GM19395 (cell line): ENCODE results near the gene ATP9B.

Experiments used
- ATAC-seq: cut with Tn5 transposase; IDR thresholded peaks from one replicate; pipeline ENCODE4 v1.9.1; 2021; ENCODE audit warnings: mild to moderate bottlenecking, moderate library complexity; ENCODE audit not compliant: unreplicated experiment

The ATP9B gene

DNA sequence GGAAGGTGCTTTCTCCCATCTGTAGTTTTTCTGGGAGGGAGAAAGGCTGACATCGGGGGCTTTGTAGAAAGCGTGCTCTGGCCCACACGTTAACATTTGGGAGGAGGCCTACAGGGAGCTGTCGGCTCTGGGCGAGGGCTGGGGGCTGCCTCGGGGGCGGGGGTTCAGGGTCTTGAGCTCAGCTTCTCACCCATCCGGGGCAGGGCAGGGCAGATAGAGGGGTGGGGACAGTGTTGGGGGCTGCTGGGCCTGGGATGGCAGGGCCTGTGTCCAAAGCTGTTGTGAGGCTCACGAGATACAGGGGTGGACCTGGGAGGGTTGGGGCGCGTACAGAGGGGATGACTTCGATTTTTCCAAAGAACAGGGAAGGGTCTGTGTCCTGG is 353.6 kb downstream of the ATP9B start:
- ATAC-seq, result no peak

DNA sequence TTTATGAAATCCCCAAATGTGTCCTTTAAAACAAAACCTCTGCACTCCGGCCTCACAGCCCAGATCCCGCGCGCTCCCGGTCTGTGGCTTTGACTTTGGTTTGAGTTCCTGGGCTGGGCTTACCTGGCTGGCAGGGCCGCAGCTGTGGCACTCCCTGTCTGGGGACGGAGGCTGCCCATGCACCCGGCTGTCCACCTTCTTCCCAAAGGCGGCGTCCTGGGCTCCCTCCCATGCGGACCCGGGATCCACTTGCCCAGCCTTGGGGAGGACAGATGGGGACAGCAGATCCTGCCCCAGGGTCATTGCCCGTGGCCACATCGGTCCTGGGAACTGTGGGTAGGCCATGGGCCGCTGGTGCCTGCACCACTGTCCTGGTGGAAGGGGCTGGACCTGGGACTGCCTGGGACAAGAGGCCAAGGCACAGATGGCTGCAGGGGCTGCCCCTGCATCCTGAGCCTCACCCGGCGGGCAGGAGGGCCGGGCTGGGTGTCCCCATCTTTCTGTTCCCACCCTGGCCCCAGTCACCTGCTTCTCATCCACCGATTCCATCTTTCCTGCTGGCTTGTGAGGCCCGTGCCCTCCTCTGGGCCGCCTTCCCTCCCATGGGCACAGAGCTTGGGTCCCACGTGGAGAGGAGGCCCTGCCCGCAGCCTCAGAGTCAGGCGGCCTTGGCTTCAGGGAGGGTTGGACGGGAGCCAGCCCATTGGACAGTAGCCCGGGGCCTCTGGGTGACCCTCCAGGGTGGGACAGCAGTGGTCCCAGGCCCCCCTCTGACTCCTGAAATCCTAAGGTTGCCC is 354.2 kb downstream of the ATP9B start:
- no peak for ATAC-seq

DNA sequence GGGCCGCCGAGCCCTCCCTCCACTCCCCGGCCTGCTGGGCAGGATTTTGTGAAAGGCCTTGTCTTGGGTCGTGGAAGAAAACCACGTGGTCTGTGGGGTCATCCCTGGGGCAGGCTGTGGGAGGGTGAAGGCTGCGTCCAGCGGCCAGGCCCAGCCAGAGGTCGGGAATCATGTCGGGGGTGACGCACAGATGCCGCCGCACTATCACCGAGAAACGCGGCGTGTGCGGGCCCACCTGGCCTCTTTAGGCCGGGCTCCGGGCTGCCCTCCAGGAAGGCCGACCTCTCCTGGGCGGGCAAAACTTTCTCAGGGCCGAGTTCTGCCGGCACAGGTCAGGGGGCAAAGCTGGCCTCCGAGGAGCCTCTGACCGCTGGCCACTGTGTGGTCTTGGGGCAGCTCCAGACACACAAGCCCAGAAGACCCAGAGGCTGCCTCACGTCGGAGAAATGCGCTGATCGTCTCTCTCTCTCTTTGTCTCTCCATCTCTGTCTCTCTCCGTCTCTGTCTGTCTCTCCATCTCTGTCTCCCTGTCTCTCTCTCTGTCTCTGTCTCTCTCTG is 354.9 kb downstream of the ATP9B start:
- no peak for ATAC-seq

DNA sequence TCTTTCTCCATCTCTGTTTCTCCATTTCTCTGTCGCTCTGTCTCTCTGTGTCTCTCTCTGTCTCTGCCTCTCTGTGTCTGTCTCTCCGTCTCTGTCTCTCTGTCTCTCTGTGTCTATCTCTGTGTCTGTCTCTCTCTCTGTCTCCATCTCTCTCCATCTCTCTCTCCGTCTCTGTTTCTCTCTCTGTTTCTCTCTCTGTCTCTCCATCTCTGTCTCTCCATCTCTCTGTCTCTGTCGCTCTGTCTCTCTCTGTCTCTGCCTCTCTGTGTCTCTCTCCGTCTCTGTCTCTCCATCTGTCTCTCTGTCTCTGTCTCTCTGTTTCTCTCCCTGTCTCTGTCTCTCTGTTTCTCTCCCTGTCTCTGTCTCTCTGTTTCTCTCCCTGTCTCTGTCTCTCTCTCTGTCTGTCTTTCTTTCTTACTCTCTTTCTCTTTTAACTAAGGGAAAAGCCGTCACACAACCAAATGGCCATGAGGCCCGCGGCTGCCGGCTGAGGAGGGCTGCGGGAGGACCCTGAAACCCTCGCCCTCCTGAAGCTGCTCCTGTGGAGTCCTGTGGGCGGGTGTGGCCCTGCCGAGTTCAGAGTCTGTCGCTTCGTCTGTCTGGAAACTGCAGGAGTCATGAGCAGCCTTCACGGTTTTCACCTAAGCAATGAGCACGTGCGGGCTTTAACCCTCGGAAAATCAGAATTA is 355.8 kb downstream of the ATP9B start:
- no peak for ATAC-seq

DNA sequence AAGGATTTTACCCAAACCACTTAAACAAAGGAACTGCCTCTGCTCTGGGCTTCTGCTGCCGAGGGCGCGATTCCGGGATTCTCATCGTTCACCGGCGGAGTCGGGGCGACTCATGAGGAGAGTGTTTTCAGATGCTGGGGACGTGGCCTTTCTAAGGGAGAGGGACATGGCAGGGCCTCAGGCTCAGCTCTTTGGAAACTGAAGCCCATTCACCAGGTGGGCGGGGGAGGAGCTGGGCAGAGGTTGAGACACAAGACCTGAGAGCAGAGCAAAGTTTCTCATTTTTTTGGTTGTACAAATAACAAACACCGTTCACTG is 356.3 kb downstream of the ATP9B start:
- no peak for ATAC-seq

DNA sequence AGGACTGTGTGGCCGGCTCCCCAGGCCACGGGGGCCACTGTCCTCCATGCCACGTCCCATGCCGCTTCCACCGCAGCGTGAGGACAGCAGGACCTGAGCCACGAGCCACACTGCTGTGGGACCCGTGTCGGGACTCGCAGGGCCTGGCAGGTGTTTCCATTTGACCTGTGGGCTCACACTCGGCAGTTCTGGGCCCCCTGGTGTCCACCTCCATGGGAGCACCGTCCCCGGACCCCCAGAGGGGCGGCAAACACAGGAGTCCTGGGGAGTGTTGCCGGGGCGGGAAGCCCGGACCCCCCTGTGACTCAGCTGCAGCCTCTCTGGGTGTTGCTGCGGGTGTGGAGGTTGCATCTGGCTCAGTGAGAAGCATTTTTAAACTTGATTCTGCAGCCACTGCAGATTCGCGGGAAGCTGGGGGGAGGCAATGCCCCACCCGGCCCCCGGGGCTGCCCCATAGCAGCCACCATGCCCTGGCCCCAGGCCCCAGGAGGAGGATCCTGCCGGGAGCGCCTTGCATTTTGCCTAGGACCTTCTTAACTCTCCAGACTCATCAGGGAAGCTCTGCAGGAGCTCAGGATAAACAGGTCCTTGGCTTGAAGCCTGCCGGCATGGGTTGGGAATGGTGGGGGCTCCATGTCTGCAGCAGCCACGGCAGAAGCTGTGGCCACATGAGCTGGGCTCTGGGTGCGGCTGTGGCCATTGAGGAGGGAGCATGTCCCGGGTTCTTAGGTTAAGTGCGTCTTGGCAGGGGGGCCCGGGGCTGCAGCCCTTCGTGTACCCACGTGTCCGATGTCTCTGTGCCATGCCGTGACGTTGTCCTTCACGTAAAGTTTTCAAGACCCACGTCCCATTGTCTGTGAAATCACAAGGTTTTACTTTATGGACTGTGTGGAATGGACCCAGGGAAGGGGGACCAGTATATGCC is 357.4 kb downstream of the ATP9B start:
- ATAC-seq, result no peak

DNA sequence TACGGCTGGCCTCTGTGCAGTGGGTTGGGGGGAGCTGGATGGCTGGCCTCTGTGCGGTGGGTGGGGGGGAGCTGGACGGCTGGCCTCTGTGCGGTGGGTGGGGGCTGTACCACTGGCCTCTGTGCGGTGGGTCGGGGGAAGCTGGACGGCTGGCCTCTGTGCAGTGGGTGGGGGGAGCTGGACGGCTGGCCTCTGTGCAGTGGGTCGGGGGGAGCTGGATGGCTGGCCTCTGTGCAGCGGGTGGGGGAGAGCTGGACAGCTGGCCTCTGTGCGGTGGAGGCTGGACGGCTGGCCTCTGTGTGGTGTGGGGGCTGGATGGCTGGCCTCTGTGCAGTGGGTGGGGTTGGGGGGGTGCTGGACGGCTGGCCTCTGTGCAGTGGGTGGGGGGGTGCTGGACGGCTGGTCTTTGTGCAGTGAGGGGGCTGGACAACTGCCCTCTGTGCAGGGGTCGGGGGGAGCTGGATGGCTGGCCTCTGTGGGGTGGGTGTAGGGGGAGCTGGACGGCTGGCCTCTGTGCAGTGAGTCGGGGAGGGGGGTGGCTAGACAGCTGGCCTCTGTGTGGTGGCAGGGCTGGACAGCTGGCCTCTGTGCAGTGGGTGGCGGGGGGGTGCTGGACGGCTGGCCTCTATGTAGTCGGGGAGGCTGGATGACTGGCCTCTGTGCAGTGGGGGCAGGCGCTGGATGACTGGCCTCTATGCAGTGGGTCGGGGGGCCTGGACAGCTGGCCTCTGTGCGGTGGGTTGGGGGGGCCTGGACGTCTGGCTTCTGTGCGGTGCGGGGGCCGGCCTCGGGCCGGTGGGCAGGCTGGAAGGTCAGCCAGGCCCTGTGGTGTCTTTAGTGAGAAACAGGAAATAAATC is 358.4 kb downstream of the ATP9B start:
- no peak for ATAC-seq
